H1 (cell line): ENCODE data around the gene NCBP1. TPM values are rescaled to one million over a fixed set of nuclear protein-coding genes. Genes with fewer than 3 reads are reported as not detected.

Experiments used
- EP300 ChIP-seq, 2 experiments: IDR thresholded peaks; 1 replicate in 1 of 2; 2 replicates in 1 of 2; pipeline ENCODE4 v1.6.1; 2011 to 2012; ENCODE audit warnings: low read depth in 2 of 2, low read length in 2 of 2, mild to moderate bottlenecking in 2 of 2, borderline replicate concordance in 1 of 2, inconsistent platforms in 1 of 2, moderate library complexity in 1 of 2
- MAFK ChIP-seq: IDR thresholded peaks from 2 replicates; pipeline ENCODE4 v1.6.1; 2012; ENCODE audit warnings: low read depth, mild to moderate bottlenecking, improper control_type of control experiment, low read length
- POLR2AphosphoS5 ChIP-seq: IDR thresholded peaks from 2 replicates; pipeline ENCODE4 v1.6.1; 2011; ENCODE audit warnings: low read depth, low read length
- RAD21 ChIP-seq, 2 experiments: IDR thresholded peaks in 1 of 2; conservative IDR thresholded peaks in 1 of 2; 2 replicates each; pipeline ENCODE4 v1.6.1; 2011; ENCODE audit warnings: low read depth in 2 of 2, low read length in 2 of 2, improper control_type of control experiment in 1 of 2, inconsistent platforms in 1 of 2, mild to moderate bottlenecking in 1 of 2, moderate library complexity in 1 of 2
- SP1 ChIP-seq: IDR thresholded peaks from 2 replicates; pipeline ENCODE4 v1.6.1; 2011; ENCODE audit warnings: low read depth, low read length
- TBP ChIP-seq: IDR thresholded peaks from 2 replicates; pipeline ENCODE4 v1.6.1; 2011; ENCODE audit warnings: low read depth, low read length, improper control_type of control experiment
- polyA plus RNA-seq, 7 experiments: library from polyadenylated mRNA; depleted of rRNA in 3 of 7; stranded (reverse) in 5 of 7; unstranded in 2 of 7; fragments of >200 nt in 5 of 7; fragments of 200-250 nt in 2 of 7; gene quantifications; 1 replicate in 5 of 7; 2 replicates in 1 of 7; 4 replicates in 1 of 7; pipeline versions ENCODE4 v1.2.1 to v1.2.3, GENCODE V29; 2011 to 2013; ENCODE audit warnings: missing spikeins in 2 of 7, mixed read lengths in 2 of 7
- total RNA-seq: library from RNA; stranded (reverse); fragmentation: NEBNext Ultra II Directional; extraction: Animal tissue kit (Norgen Biotek cat#: 25700); gene quantifications from 2 replicates; pipeline ENCODE4 v1.2.1, GENCODE V29; 2021

Gene NCBP1
- total and polyA plus RNA-seq, 2 of the 8 experiments (the other 6 are each of a cell fraction or from before 2014, with no cell fraction given): 14.7 to 54.0 TPM

- TF ChIP-seq SP1 (no peak), MAFK (no peak), RAD21 (IDR thresholded peaks at IDR 0.05 in 1 of 2, conservative IDR thresholded peaks at IDR 0.05 in 1 of 2; ENCODE audit: low read depth in 2 of 2, low read length in 2 of 2) (no peak), TBP (no peak), POLR2AphosphoS5 (no peak), EP300 (IDR thresholded peaks at IDR 0.05; ENCODE audit: borderline replicate concordance in 1 of 2, low read depth in 2 of 2, low read length in 2 of 2) (no peak)
These were observed 31.2 kb upstream of the NCBP1 start (continued) for GRCh38 chr9:97602430-97602829.
